Measurements from ENCODE around the gene IL17RA. TPM values are rescaled to one million over a fixed set of nuclear protein-coding genes. Genes with fewer than 3 reads are reported as not detected.

Gene IL17RA
- total RNA-seq, 2 experiments from 2014 or later = 13.3 to 16.6 TPM

- peak overlapping the region; percentile 24 for H3K4me3 Mint-ChIP-seq
- H3K36me3 Mint-ChIP-seq = no peaks in the 10 kb centered on the region
- peak overlapping the region; percentile 67 for H3K27ac Mint-ChIP-seq
- no peaks in the 10 kb centered on the region for H3K9me3 Mint-ChIP-seq
- DNase-seq = no peak
- peaks cover 51% of the 10 kb centered on the region for H3K4me1 Mint-ChIP-seq
- peaks cover 25% of the 10 kb centered on the region for H3K27me3 Mint-ChIP-seq
Observed at GRCh38 chr22:17118342-17118741, 33.5 kb downstream of the IL17RA start.

GRCh38 chr22:17119481-17120202, 34.8 kb downstream of the IL17RA start:
- H3K36me3 Mint-ChIP-seq = no peaks in the 10 kb centered on the region
- peaks cover 25% of the 10 kb centered on the region for H3K27me3 Mint-ChIP-seq
- no peak overlapping the region for H3K27ac Mint-ChIP-seq
- peak overlapping the region; percentile 50 for H3K4me3 Mint-ChIP-seq
- peak; percentile 25 for DNase-seq
- H3K4me1 Mint-ChIP-seq = peaks cover 49% of the 10 kb centered on the region
- H3K9me3 Mint-ChIP-seq = no peaks in the 10 kb centered on the region

GRCh38 chr22:17120281-17120680, 35.5 kb downstream of the IL17RA start:
- H3K27me3 Mint-ChIP-seq = peaks cover 25% of the 10 kb centered on the region
- H3K4me1 Mint-ChIP-seq = peaks cover 43% of the 10 kb centered on the region
- DNase-seq = peak; percentile 69
- peak overlapping the region; percentile 48 for H3K4me3 Mint-ChIP-seq
- no peaks in the 10 kb centered on the region for H3K36me3 Mint-ChIP-seq
- H3K9me3 Mint-ChIP-seq = no peaks in the 10 kb centered on the region
- H3K27ac Mint-ChIP-seq = no peak overlapping the region

GRCh38 chr22:17120711-17121232, 36.0 kb downstream of the IL17RA start:
- H3K4me1 Mint-ChIP-seq = peaks cover 38% of the 10 kb centered on the region
- H3K4me3 Mint-ChIP-seq = no peak overlapping the region
- H3K36me3 Mint-ChIP-seq = no peaks in the 10 kb centered on the region
- H3K27me3 Mint-ChIP-seq = peaks cover 25% of the 10 kb centered on the region
- peak; percentile 48 for DNase-seq
- no peak overlapping the region for H3K27ac Mint-ChIP-seq
- no peaks in the 10 kb centered on the region for H3K9me3 Mint-ChIP-seq

GRCh38 chr22:17121233-17122195, 36.7 kb downstream of the IL17RA start, which contains the start of gene TMEM121B:
TSS of gene TMEM121B (minus strand) at chr22:17121360. CDS start at chr22:17121127, 233 bp downstream.
- Mint-ChIP-seq H3K4me3 (peak within 1 kb of the TSS; percentile 74), H3K36me3 (no peaks in the 10 kb centered on the region), H3K27ac (no peak within 1 kb of the TSS), H3K4me1 (peaks cover 30% of the 10 kb centered on the region), H3K27me3 (peaks cover 25% of the 10 kb centered on the region), H3K9me3 (no peaks in the 10 kb centered on the region)
- peak; percentile 27 for DNase-seq

- Mint-ChIP-seq H3K27ac (no peak overlapping the region), H3K4me1 (no peaks in the 10 kb centered on the region), H3K36me3 (no peaks in the 10 kb centered on the region), H3K4me3 (no peak overlapping the region), H3K9me3 (no peaks in the 10 kb centered on the region), H3K27me3 (no peaks in the 10 kb centered on the region)
- DNase-seq = no peak
Observed at GRCh38 chr22:17130199-17130598, 45.4 kb downstream of the IL17RA start.

GRCh38 chr22:17131686-17132085, 46.9 kb downstream of the IL17RA start:
- Mint-ChIP-seq H3K36me3 (no peaks in the 10 kb centered on the region), H3K4me3 (no peak overlapping the region), H3K27ac (no peak overlapping the region), H3K27me3 (no peaks in the 10 kb centered on the region), H3K4me1 (no peaks in the 10 kb centered on the region), H3K9me3 (no peaks in the 10 kb centered on the region)
- no peak for DNase-seq

- no peak for DNase-seq
- Mint-ChIP-seq H3K9me3 (no peaks in the 10 kb centered on the region), H3K36me3 (no peaks in the 10 kb centered on the region), H3K27me3 (no peaks in the 10 kb centered on the region), H3K4me3 (no peak overlapping the region), H3K27ac (no peak overlapping the region), H3K4me1 (no peaks in the 10 kb centered on the region)
Observed at GRCh38 chr22:17132112-17132511, 47.3 kb downstream of the IL17RA start.

GRCh38 chr22:17133137-17133536, 48.3 kb downstream of the IL17RA start:
- H3K4me1 Mint-ChIP-seq = no peaks in the 10 kb centered on the region
- H3K4me3 Mint-ChIP-seq = no peak overlapping the region
- DNase-seq = no peak
- no peaks in the 10 kb centered on the region for H3K27me3 Mint-ChIP-seq
- no peaks in the 10 kb centered on the region for H3K9me3 Mint-ChIP-seq
- H3K36me3 Mint-ChIP-seq = peaks cover 2% of the 10 kb centered on the region
- no peak overlapping the region for H3K27ac Mint-ChIP-seq

GRCh38 chr22:17135153-17135760, 50.5 kb downstream of the IL17RA start:
- Mint-ChIP-seq H3K27ac (no peak overlapping the region), H3K36me3 (peaks cover 5% of the 10 kb centered on the region), H3K4me1 (no peaks in the 10 kb centered on the region), H3K27me3 (no peaks in the 10 kb centered on the region), H3K4me3 (no peak overlapping the region), H3K9me3 (no peaks in the 10 kb centered on the region)
- DNase-seq = no peak

GRCh38 chr22:17137170-17137569, 52.4 kb downstream of the IL17RA start:
- H3K36me3 Mint-ChIP-seq = peaks cover 8% of the 10 kb centered on the region
- no peaks in the 10 kb centered on the region for H3K27me3 Mint-ChIP-seq
- no peaks in the 10 kb centered on the region for H3K9me3 Mint-ChIP-seq
- no peak overlapping the region for H3K27ac Mint-ChIP-seq
- no peaks in the 10 kb centered on the region for H3K4me1 Mint-ChIP-seq
- no peak for DNase-seq
- no peak overlapping the region for H3K4me3 Mint-ChIP-seq

GRCh38 chr22:17137861-17138425, 53.1 kb downstream of the IL17RA start:
- Mint-ChIP-seq H3K36me3 (peaks cover 12% of the 10 kb centered on the region), H3K27me3 (no peaks in the 10 kb centered on the region), H3K27ac (no peak overlapping the region), H3K4me3 (no peak overlapping the region), H3K9me3 (no peaks in the 10 kb centered on the region), H3K4me1 (peaks cover 2% of the 10 kb centered on the region)
- DNase-seq = no peak

- Mint-ChIP-seq H3K4me3 (no peak overlapping the region), H3K27me3 (no peaks in the 10 kb centered on the region), H3K36me3 (peaks cover 13% of the 10 kb centered on the region), H3K4me1 (peaks cover 2% of the 10 kb centered on the region), H3K9me3 (no peaks in the 10 kb centered on the region), H3K27ac (no peak overlapping the region)
- no peak for DNase-seq
Observed at GRCh38 chr22:17138513-17138912, 53.7 kb downstream of the IL17RA start.

- no peak overlapping the region for H3K4me3 Mint-ChIP-seq
- H3K36me3 Mint-ChIP-seq = peaks cover 15% of the 10 kb centered on the region
- no peak overlapping the region for H3K27ac Mint-ChIP-seq
- H3K27me3 Mint-ChIP-seq = no peaks in the 10 kb centered on the region
- H3K9me3 Mint-ChIP-seq = no peaks in the 10 kb centered on the region
- DNase-seq = no peak
- peaks cover 2% of the 10 kb centered on the region for H3K4me1 Mint-ChIP-seq
Observed at GRCh38 chr22:17140022-17140421, 55.2 kb downstream of the IL17RA start.

Measured in activated naive CD8-positive, alpha-beta T cell treated with anti-CD3 and anti-CD28 coated beads for 36 hours (primary cell).